HCT116 (cell line): ENCODE measurements around the gene ZBTB20. TPM values are rescaled to one million over a fixed set of nuclear protein-coding genes. Genes with fewer than 3 reads are reported as not detected.

Source experiments
- ATAC-seq: fragments of 200-7000 bp; cut with Tn5 transposase; 2 replicates; pipeline ENCODE4 v1.9.1; 2020; ENCODE audit warnings: mild to moderate bottlenecking, moderate library complexity
- BruUV-seq: library from RNA; stranded (reverse); fragments of 400-500 nt; replicated peaks from 2 replicates; lab custom pipeline; 2021; lab: Mats Ljungman, UMichigan
- CTCF ChIA-PET: fragments of 300-600 bp; sonication (Branson Sonifier 250); formaldehyde crosslinking; loops from one replicate; lab custom pipeline; 2021; ENCODE audit warnings: antibody characterized with exemption; lab: Charles Lee
- POLR2A ChIA-PET: fragments of 300-600, 350-600 bp; sonication (Branson Sonifier 250); formaldehyde crosslinking; loops from one replicate; lab custom pipeline; 2021; ENCODE audit warnings: antibody characterized with exemption; lab: Charles Lee
- RAD21 ChIA-PET, 2 experiments: fragments of 300-600 bp; sonication (Branson Sonifier 250); formaldehyde crosslinking; loops; one replicate each; lab custom pipeline; 2023; ENCODE audit warnings: low total read pairs in 2 of 2; ENCODE audit not compliant: uncharacterized antibody in 2 of 2, unreplicated experiment in 2 of 2, low non-redundant PET in 1 of 2; lab: Charles Lee
- DNase-seq: peaks from one replicate; pipeline ENCODE4 v3.0.0-alpha.2; 2010; ENCODE audit warnings: low read depth, low spot score
- H2AFZ ChIP-seq: fragments of 200-600 bp; shearing (Covaris generic), sonication (generic); 2 replicates; pipeline ENCODE4 v1.6.1; 2017; ENCODE audit warnings: low read depth, mixed run types, mixed read lengths, antibody characterized with exemption, low read length; ENCODE audit not compliant: poor library complexity, severe bottlenecking
- H3K27ac ChIP-seq: 2 replicates; pipeline ENCODE4 v1.5.1; 2012; ENCODE audit warnings: low read depth, low read length
- H3K27me3 ChIP-seq: fragments of 200-600 bp; sonication (generic); 2 replicates; pipeline ENCODE4 v1.6.1; 2016; ENCODE audit warnings: mixed run types, low read length, mixed read lengths; ENCODE audit not compliant: insufficient read depth
- H3K36me3 ChIP-seq, 2 experiments: fragments of 200-500 bp in 1 of 2; fragments of 200-600 bp in 1 of 2; sonication (Bioruptor generic) in 1 of 2; sonication (generic) in 1 of 2; 2 replicates each; pipeline versions ENCODE4 v1.5.1 to v1.6.1; 2014 to 2016; ENCODE audit warnings: low read length in 2 of 2, inconsistent platforms in 1 of 2, mixed read lengths in 1 of 2, mixed run types in 1 of 2; ENCODE audit not compliant: insufficient read depth in 2 of 2, control insufficient read depth in 1 of 2
- H3K4me1 ChIP-seq, 2 experiments: fragments of 200-600 bp in 1 of 2; sonication (generic) in 1 of 2; 2 replicates each; pipeline versions ENCODE4 v1.5.1 to v1.6.1; 2012 to 2017; ENCODE audit warnings: low read length in 2 of 2, inconsistent platforms in 1 of 2, mild to moderate bottlenecking in 1 of 2, mixed read lengths in 1 of 2, mixed run types in 1 of 2, moderate library complexity in 1 of 2; ENCODE audit not compliant: insufficient read depth in 2 of 2, control insufficient read depth in 1 of 2
- H3K4me2 ChIP-seq: fragments of 200-600 bp; sonication (generic); 2 replicates; pipeline ENCODE4 v1.6.1; 2017; ENCODE audit warnings: mixed run types, low read length, mixed read lengths
- H3K4me3 ChIP-seq, 2 experiments: fragments of 200-600 bp in 1 of 2; sonication (generic) in 1 of 2; replicated peaks in 1 of 2; 2 replicates each; pipeline ENCODE4 v1.5.1; 2011 to 2016; ENCODE audit warnings: low read length in 2 of 2, control low read depth in 1 of 2, low read depth in 1 of 2, mild to moderate bottlenecking in 1 of 2, mixed read lengths in 1 of 2, mixed run types in 1 of 2
- H3K79me2 ChIP-seq: fragments of 200-600 bp; sonication (generic); 2 replicates; pipeline ENCODE4 v1.6.1; 2017; ENCODE audit warnings: mild to moderate bottlenecking, mixed run types, low read length, moderate library complexity, mixed read lengths; ENCODE audit not compliant: insufficient read depth
- H3K9ac ChIP-seq: fragments of 200-600 bp; sonication (generic); 2 replicates; pipeline ENCODE4 v1.6.1; 2016; ENCODE audit warnings: low read length, mixed read lengths
- H3K9me2 ChIP-seq: fragments of 200-600 bp; sonication (generic), shearing (Covaris generic); 2 replicates; pipeline ENCODE4 v1.6.1; 2017; ENCODE audit warnings: mixed run types, mild to moderate bottlenecking, moderate library complexity; ENCODE audit not compliant: insufficient read depth
- H3K9me3 ChIP-seq, 2 experiments: fragments of 200-500 bp in 1 of 2; fragments of 200-600 bp in 1 of 2; sonication (Bioruptor generic) in 1 of 2; sonication (generic) in 1 of 2; 2 replicates each; pipeline ENCODE4 v1.6.1; 2014 to 2017; ENCODE audit warnings: low read length in 2 of 2, mixed read lengths in 2 of 2, inconsistent platforms in 1 of 2, low read depth in 1 of 2, mild to moderate bottlenecking in 1 of 2, mixed run types in 1 of 2, moderate library complexity in 1 of 2; ENCODE audit not compliant: control insufficient read depth in 1 of 2, insufficient read depth in 1 of 2
- H4K20me1 ChIP-seq: fragments of 200-600 bp; sonication (generic), shearing (Covaris generic); 2 replicates; pipeline ENCODE4 v1.6.1; 2017; ENCODE audit warnings: mixed run types, mild to moderate bottlenecking, moderate library complexity; ENCODE audit not compliant: insufficient read depth
- ATF3 ChIP-seq: IDR thresholded peaks from 2 replicates; pipeline ENCODE4 v1.6.1; 2012
- CEBPB ChIP-seq: IDR thresholded peaks from 2 replicates; pipeline ENCODE4 v1.6.1; 2012; ENCODE audit warnings: low read depth
- ELF1 ChIP-seq: IDR thresholded peaks from 2 replicates; pipeline ENCODE4 v1.6.1; 2012; ENCODE audit warnings: low read depth, borderline replicate concordance
- EZH2phosphoT487 ChIP-seq: fragments of 200-600 bp; IDR thresholded peaks from 2 replicates; pipeline ENCODE4 v1.6.1; 2018; ENCODE audit warnings: antibody characterized with exemption, borderline replicate concordance
- FOSL1 ChIP-seq: IDR thresholded peaks from 2 replicates; pipeline ENCODE4 v1.6.1; 2012; ENCODE audit warnings: low read depth
- JUND ChIP-seq: IDR thresholded peaks from 2 replicates; pipeline ENCODE4 v1.6.1; 2012
- POLR2AphosphoS5 ChIP-seq: IDR thresholded peaks from 2 replicates; pipeline ENCODE4 v1.6.1; 2011; ENCODE audit warnings: mild to moderate bottlenecking, low read depth, low read length, moderate library complexity
- RAD21 ChIP-seq: IDR thresholded peaks from 2 replicates; pipeline ENCODE4 v1.6.1; 2012; ENCODE audit warnings: low read depth, mild to moderate bottlenecking
- REST ChIP-seq: IDR thresholded peaks from 2 replicates; pipeline ENCODE4 v1.6.1; 2012; ENCODE audit warnings: low read depth
- SIN3A ChIP-seq: IDR thresholded peaks from 2 replicates; pipeline ENCODE4 v1.6.1; 2012; ENCODE audit warnings: low read depth
- SP1 ChIP-seq: IDR thresholded peaks from 2 replicates; pipeline ENCODE4 v1.6.1; 2012; ENCODE audit warnings: low read depth
- SRF ChIP-seq: IDR thresholded peaks from 2 replicates; pipeline ENCODE4 v1.6.1; 2012; ENCODE audit warnings: low read depth
- TCF7L2 ChIP-seq: IDR thresholded peaks from 2 replicates; pipeline ENCODE4 v1.7.0; 2011; ENCODE audit warnings: borderline replicate concordance, inconsistent platforms; ENCODE audit not compliant: insufficient read depth, insufficient read length; ENCODE audit errors: extremely low read depth
- YY1 ChIP-seq: IDR thresholded peaks from 2 replicates; pipeline ENCODE4 v1.6.1; 2011; ENCODE audit warnings: low read length, low read depth, moderate library complexity, mild to moderate bottlenecking; ENCODE audit not compliant: insufficient replicate concordance; ENCODE audit errors: extremely low read depth
- ZFX ChIP-seq: fragments of 450-650 bp; IDR thresholded peaks from 2 replicates; pipeline ENCODE4 v1.6.1; 2017
- ZNF274 ChIP-seq: fragments of 200-500 bp; sonication (Bioruptor generic); IDR thresholded peaks from 2 replicates; pipeline ENCODE4 v1.6.1; 2014; ENCODE audit warnings: mild to moderate bottlenecking, low read depth, low read length, inconsistent platforms
- intact Hi-C: fragments of 100-400 bp; cut with micrococcal nuclease; formaldehyde crosslinking; loops from 2 replicates; pipeline ENCODE4 v1.10.0; 2022
- total RNA-seq: library from RNA; stranded (reverse); gene quantifications from one replicate; pipeline ENCODE4 v1.2.1, GENCODE V29; 2021; ENCODE audit not compliant: unreplicated experiment
- TF ChIP-seq, protein P1 (sequence below): IDR thresholded peaks from 2 replicates; pipeline ENCODE4 v1.6.1; 2011; ENCODE audit warnings: mild to moderate bottlenecking, low read length, moderate library complexity; ENCODE audit not compliant: insufficient replicate concordance; ENCODE audit errors: extremely low read depth
- TF ChIP-seq, protein P2 (sequence below), 3 experiments: fragments of 200-600 bp in 1 of 3; sonication (generic) in 1 of 3; IDR thresholded peaks in 2 of 3; conservative IDR thresholded peaks in 1 of 3; 2 replicates each; pipeline ENCODE4 v1.5.1; 2012 to 2017; ENCODE audit warnings: low read depth in 2 of 3, low read length in 2 of 3, antibody characterized with exemption in 1 of 3, borderline replicate concordance in 1 of 3, control low read depth in 1 of 3, mild to moderate bottlenecking in 1 of 3, mixed read lengths in 1 of 3, mixed run types in 1 of 3, moderate library complexity in 1 of 3; ENCODE audit not compliant: insufficient read depth in 1 of 3

ZBTB20 gene
- total RNA-seq, 1 experiment from 2014 or later: 42.1 TPM

GRCh38 chr3:114504941-114505628 is 642.0 kb downstream of the ZBTB20 start:
- H3K4me2 ChIP-seq: peak overlapping the region; percentile 53
- no peaks in the 10 kb centered on the region for H3K27me3 ChIP-seq
- DNase-seq (no peak), ATAC-seq (peak; percentile 75)
- H3K4me3 ChIP-seq: no peak overlapping the region
- H3K27ac ChIP-seq: peak overlapping the region; percentile 80
- H3K9me2 ChIP-seq: no peaks in the 10 kb centered on the region
- BruUV-seq: no TSS peak
- H3K36me3 ChIP-seq: no peaks in the 10 kb centered on the region; a peak in 1 of 4 replicates
- intact Hi-C loops: no loop called here
- ChIA-PET POLR2A (no interaction called here), RAD21 (no interaction called here), CTCF (no interaction called here)
- peak overlapping the region; percentile 1; the same call in 1 of the 2 replicates for H3K9ac ChIP-seq
- no peak overlapping the region for H2AFZ ChIP-seq
- H3K79me2 ChIP-seq: peaks cover 93% of the 10 kb centered on the region
- H3K4me1 ChIP-seq: peaks cover 88 to 91% of the 10 kb centered on the region in 2 experiments
- peaks cover 3% of the 10 kb centered on the region; the same call in 1 of the 2 replicates for H4K20me1 ChIP-seq
- no peaks in the 10 kb centered on the region for H3K9me3 ChIP-seq
- TF ChIP-seq RAD21 (0 out of 2 replicates have a peak, but pooled peaks have one; percentile 6), POLR2AphosphoS5 (no peak; the same call in 1 of the 2 replicates), TCF7L2 (no peak), REST (no peak), SP1 (peak; percentile 59), SRF (peak; percentile 40; the same call in 1 of the 2 replicates), ZNF274 (no peak), ATF3 (0 out of 2 replicates have a peak, but pooled peaks have one; percentile 25), EZH2phosphoT487 (no peak), ELF1 (no peak), ZFX (no peak), YY1 (no peak), SIN3A (peak; percentile 51; the same call in 1 of the 2 replicates), CEBPB (peak; percentile 38; the same call in 1 of the 2 replicates), FOSL1 (peak; percentile 88), JUND (peak; percentile 73)
- TF ChIP-seq, protein P1, sequence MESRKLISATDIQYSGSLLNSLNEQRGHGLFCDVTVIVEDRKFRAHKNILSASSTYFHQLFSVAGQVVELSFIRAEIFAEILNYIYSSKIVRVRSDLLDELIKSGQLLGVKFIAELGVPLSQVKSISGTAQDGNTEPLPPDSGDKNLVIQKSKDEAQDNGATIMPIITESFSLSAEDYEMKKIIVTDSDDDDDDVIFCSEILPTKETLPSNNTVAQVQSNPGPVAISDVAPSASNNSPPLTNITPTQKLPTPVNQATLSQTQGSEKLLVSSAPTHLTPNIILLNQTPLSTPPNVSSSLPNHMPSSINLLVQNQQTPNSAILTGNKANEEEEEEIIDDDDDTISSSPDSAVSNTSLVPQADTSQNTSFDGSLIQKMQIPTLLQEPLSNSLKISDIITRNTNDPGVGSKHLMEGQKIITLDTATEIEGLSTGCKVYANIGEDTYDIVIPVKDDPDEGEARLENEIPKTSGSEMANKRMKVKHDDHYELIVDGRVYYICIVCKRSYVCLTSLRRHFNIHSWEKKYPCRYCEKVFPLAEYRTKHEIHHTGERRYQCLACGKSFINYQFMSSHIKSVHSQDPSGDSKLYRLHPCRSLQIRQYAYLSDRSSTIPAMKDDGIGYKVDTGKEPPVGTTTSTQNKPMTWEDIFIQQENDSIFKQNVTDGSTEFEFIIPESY: no peak
- TF ChIP-seq, protein P2, sequence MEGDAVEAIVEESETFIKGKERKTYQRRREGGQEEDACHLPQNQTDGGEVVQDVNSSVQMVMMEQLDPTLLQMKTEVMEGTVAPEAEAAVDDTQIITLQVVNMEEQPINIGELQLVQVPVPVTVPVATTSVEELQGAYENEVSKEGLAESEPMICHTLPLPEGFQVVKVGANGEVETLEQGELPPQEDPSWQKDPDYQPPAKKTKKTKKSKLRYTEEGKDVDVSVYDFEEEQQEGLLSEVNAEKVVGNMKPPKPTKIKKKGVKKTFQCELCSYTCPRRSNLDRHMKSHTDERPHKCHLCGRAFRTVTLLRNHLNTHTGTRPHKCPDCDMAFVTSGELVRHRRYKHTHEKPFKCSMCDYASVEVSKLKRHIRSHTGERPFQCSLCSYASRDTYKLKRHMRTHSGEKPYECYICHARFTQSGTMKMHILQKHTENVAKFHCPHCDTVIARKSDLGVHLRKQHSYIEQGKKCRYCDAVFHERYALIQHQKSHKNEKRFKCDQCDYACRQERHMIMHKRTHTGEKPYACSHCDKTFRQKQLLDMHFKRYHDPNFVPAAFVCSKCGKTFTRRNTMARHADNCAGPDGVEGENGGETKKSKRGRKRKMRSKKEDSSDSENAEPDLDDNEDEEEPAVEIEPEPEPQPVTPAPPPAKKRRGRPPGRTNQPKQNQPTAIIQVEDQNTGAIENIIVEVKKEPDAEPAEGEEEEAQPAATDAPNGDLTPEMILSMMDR (IDR thresholded peaks at IDR 0.05 in 2 of 3, conservative IDR thresholded peaks at IDR 0.05 in 1 of 3; ENCODE audit: borderline replicate concordance in 1 of 3, insufficient read depth in 1 of 3, low read depth in 2 of 3, low read length in 2 of 3): no peak
